Effector CD4-positive, alpha-beta T cell (primary cell): ENCODE measurements around the gene CENPX.

Experiments used
- DNase-seq: peaks from one replicate; pipeline ENCODE4 v3.0.0-alpha.2; 2020

The CENPX gene

GRCh38 chr17:82009413-82009812 lies 13.3 kb downstream of the CENPX start:
- no peak for DNase-seq

- no peak for DNase-seq
These were observed 13.7 kb downstream of the CENPX start for GRCh38 chr17:82008941-82009405.

- no peak for DNase-seq
These were observed 14.3 kb downstream of the CENPX start for GRCh38 chr17:82008258-82008940.

GRCh38 chr17:82007495-82008257 lies 15.0 kb downstream of the CENPX start:
- no peak for DNase-seq

- DNase-seq = no peak
These were observed 15.5 kb downstream of the CENPX start for GRCh38 chr17:82007228-82007494.

- no peak for DNase-seq
These were observed 16.0 kb downstream of the CENPX start for GRCh38 chr17:82006468-82007227.

GRCh38 chr17:82005701-82006348 lies 16.9 kb downstream of the CENPX start:
- no peak for DNase-seq

- no peak for DNase-seq
These were observed 17.9 kb downstream of the CENPX start for GRCh38 chr17:82004517-82005455.

- no peak for DNase-seq
These were observed 19.0 kb downstream of the CENPX start for GRCh38 chr17:82003411-82004381.

- DNase-seq = no peak
These were observed 21.1 kb downstream of the CENPX start for GRCh38 chr17:82001571-82002056.

- DNase-seq = no peak
These were observed 21.7 kb downstream of the CENPX start for GRCh38 chr17:82000803-82001570.

- DNase-seq = no peak
These were observed 22.5 kb downstream of the CENPX start for GRCh38 chr17:81999976-82000802.

GRCh38 chr17:81999587-81999975 lies 23.1 kb downstream of the CENPX start:
- DNase-seq = no peak

GRCh38 chr17:81998691-81999438 lies 23.8 kb downstream of the CENPX start:
- DNase-seq = no peak

- DNase-seq = no peak
These were observed 24.5 kb downstream of the CENPX start for GRCh38 chr17:81998212-81998611.

- no peak for DNase-seq
These were observed 25.8 kb downstream of the CENPX start for GRCh38 chr17:81996757-81997441.

GRCh38 chr17:81996232-81996756 lies 26.4 kb downstream of the CENPX start:
- no peak for DNase-seq
